CD4-positive, alpha-beta memory T cell (primary cell): ENCODE measurements around the gene OMG. TPM values are rescaled to one million over a fixed set of nuclear protein-coding genes. Genes with fewer than 3 reads are reported as not detected.

Experiments used
- CTCF ChIA-PET: fragments of 350-600 bp; sonication (Branson Sonifier 250); formaldehyde crosslinking; loops from one replicate; lab custom pipeline; 2021; ENCODE audit warnings: inconsistent platforms; ENCODE audit not compliant: partially characterized antibody; lab: Charles Lee
- POLR2A ChIA-PET: fragments of 350-600 bp; sonication (Branson Sonifier 250); formaldehyde crosslinking; loops from one replicate; lab custom pipeline; 2021; ENCODE audit not compliant: partially characterized antibody; lab: Charles Lee
- DNase-seq, 5 donors: peaks; one replicate each; pipeline versions ENCODE4 v3.0.0 to v3.0.0-alpha.2; 2020 to 2022; ENCODE audit warnings: mixed read lengths in 1 of 5
- H3K27ac ChIP-seq: one replicate; pipeline ENCODE4 v1.7.0; 2013; ENCODE audit warnings: low read depth, low read length
- H3K27me3 ChIP-seq: 2 replicates; pipeline ENCODE4 v1.7.0; 2013; ENCODE audit warnings: mild to moderate bottlenecking, low read length, moderate library complexity; ENCODE audit not compliant: insufficient read depth
- H3K36me3 ChIP-seq: 2 replicates; pipeline ENCODE4 v1.7.0; 2013; ENCODE audit warnings: mild to moderate bottlenecking, low read length, moderate library complexity; ENCODE audit not compliant: insufficient read depth
- H3K4me1 ChIP-seq: 2 replicates; pipeline ENCODE4 v1.7.0; 2013; ENCODE audit warnings: mild to moderate bottlenecking, low read length, moderate library complexity; ENCODE audit not compliant: insufficient read depth
- H3K4me3 ChIP-seq, 2 donors: one replicate each; pipeline ENCODE4 v1.7.0; 2013; ENCODE audit warnings: low read length in 2 of 2, mild to moderate bottlenecking in 1 of 2
- H3K9me3 ChIP-seq, 2 donors: one replicate each; pipeline ENCODE4 v1.7.0; 2013; ENCODE audit warnings: low read length in 2 of 2, control low read depth in 1 of 2; ENCODE audit not compliant: control insufficient read depth in 1 of 2
- H3K27ac Mint-ChIP-seq, 7 donors: one replicate each; pipeline ENCODE4 v1.8.0; 2020 to 2021; ENCODE audit warnings: mixed read lengths in 7 of 7, mild to moderate bottlenecking in 6 of 7, inconsistent platforms in 3 of 7, moderate library complexity in 3 of 7
- H3K27me3 Mint-ChIP-seq, 2 donors: one replicate each; pipeline ENCODE4 v1.8.0; 2020 to 2021; ENCODE audit warnings: mixed read lengths in 2 of 2
- H3K36me3 Mint-ChIP-seq, 2 donors: one replicate each; pipeline ENCODE4 v1.8.0; 2020 to 2021; ENCODE audit warnings: mixed read lengths in 2 of 2, inconsistent platforms in 1 of 2, mild to moderate bottlenecking in 1 of 2
- H3K4me1 Mint-ChIP-seq, 4 donors: one replicate each; pipeline ENCODE4 v1.8.0; 2020 to 2021; ENCODE audit warnings: mixed read lengths in 4 of 4, mild to moderate bottlenecking in 1 of 4
- H3K4me3 Mint-ChIP-seq, 8 donors: one replicate each; pipeline ENCODE4 v1.8.0; 2020 to 2021; ENCODE audit warnings: mixed read lengths in 8 of 8, mild to moderate bottlenecking in 7 of 8, moderate library complexity in 6 of 8, inconsistent platforms in 3 of 8
- H3K9me3 Mint-ChIP-seq, 8 donors: one replicate each; pipeline ENCODE4 v1.8.0; 2020 to 2021; ENCODE audit warnings: mixed read lengths in 8 of 8, mild to moderate bottlenecking in 5 of 8, inconsistent platforms in 3 of 8, moderate library complexity in 1 of 8
- intact Hi-C: fragments of 100-400 bp; cut with micrococcal nuclease; formaldehyde crosslinking; loops from one replicate; pipeline ENCODE4 v1.15.1; 2023
- polyA plus RNA-seq, 2 donors: library from polyadenylated mRNA; unstranded; fragments of 300-500 nt; fragmentation: Illumina TruSeq; gene quantifications; one replicate each; pipeline ENCODE4 v1.2.3, GENCODE V29; 2021
- total RNA-seq, 2 experiments: library from RNA; stranded (reverse); gene quantifications; one replicate each; pipeline ENCODE4 v1.2.3, GENCODE V29; 2021

OMG gene
- total and polyA plus RNA-seq, 4 experiments from 2014 or later = 0.61 to 0.84 (median 0.69) TPM; not detected in 1

DNA sequence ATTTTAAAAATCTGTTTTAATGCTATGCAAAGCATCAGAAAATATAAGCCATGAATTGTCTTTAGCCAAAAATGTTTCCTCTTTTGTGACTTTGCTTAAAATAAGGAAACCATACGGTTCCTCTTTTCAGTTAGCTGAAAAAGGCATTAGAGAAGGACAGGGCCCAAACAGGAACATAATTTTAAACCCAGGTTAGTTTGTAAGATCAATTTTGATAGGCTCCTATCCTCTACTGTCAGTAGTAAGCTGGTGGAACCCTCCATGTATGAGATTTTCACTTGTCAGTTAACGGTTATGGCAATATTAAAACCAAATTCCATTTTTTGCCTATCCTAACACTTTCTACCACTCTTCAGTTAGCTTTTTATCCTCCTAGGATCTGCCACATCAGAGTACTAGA, 12.5 kb upstream of the OMG start:
- H3K36me3 Mint-ChIP-seq = peaks cover 25 to 53% of the 10 kb centered on the region in 2 donors

DNA sequence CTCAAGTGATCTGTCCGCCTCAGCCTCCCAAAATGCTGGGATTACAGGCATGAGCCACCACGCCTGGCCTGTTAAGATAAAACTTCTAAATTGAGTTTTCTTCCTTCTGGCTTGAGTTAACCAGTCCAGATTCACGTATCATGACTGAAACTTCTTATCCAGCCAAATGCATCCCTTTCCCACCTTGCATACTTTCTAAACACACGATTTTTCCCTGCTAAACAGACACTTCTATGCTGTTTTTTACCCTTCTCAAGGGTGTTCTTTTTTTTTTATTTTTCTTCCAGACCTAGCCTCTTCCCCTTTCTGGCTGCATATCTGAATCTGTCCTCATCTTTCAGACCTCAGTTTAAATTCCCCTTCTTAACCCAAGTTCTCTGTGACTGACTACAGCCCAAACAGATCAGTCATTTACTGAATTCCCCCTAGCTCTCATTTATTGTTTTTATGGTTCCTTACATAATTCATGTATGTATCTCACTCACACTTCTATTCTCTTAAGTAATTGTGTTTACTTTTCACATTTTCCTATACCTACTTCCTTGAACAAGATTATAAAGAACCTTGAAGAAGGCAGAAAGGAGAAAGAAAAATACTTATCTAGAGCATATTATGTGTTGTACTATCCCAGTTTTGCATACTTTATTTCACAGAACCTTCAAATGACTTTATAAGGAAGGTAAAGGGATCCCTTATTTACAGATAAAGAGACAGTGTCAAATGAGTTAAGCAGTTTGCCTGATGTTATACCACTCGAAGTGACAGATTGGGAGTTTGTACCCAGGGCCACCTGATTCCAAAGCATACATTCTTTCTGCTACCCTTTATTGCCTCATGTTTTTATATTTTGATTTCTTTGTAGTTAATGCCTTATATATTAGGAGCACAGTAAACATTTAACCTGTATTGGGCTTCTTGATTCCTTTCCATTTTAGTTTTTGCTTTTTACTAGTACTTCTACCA, 11.6 kb upstream of the OMG start:
- peaks cover 61% of the 10 kb centered on the region for H3K4me1 ChIP-seq
- Mint-ChIP-seq H3K4me3 (peak overlapping the region; percentile 80 to 96 (median 90)), H3K9me3 (peaks cover 0 to 3% (median 0%) of the 10 kb centered on the region in 8 donors), H3K4me1 (peaks cover 39 to 77% (median 58%) of the 10 kb centered on the region in 4 donors), H3K27me3 (no peaks in the 10 kb centered on the region), H3K27ac (peak overlapping the region; percentile 92 to 98 (median 95)), H3K36me3 (peaks cover 34 to 55% of the 10 kb centered on the region in 2 donors)
- H3K27me3 ChIP-seq = no peaks in the 10 kb centered on the region
- ChIA-PET POLR2A (interaction anchor here (1.1 to 9.0 kb wide), 3 partner anchors 12 to 43 kb away, joined by 3 to 197 read pairs (median 8); partner anchors contain the start of gene EVI2A), CTCF (interaction anchor here (0.6 kb wide), 1 partner anchor 14 kb away, joined by 4 read pairs; no protein-coding TSS in a partner anchor)
- DNase-seq = no peak
- intact Hi-C loops = no loop called here
- H3K4me3 ChIP-seq = peak overlapping the region in 1 of 2 donors; percentile 59
- peak overlapping the region; percentile 70 for H3K27ac ChIP-seq
- no peaks in the 10 kb centered on the region for H3K9me3 ChIP-seq
- peaks cover 19% of the 10 kb centered on the region for H3K36me3 ChIP-seq

More for the DNA sequence above, 12.5 kb upstream of the OMG start:
- H3K4me3 ChIP-seq = peak overlapping the region; percentile 45 to 59
- peak overlapping the region; percentile 70 for H3K27ac ChIP-seq
- Mint-ChIP-seq H3K27me3 (no peaks in the 10 kb centered on the region), H3K9me3 (peaks cover 0 to 3% (median 0%) of the 10 kb centered on the region in 8 donors), H3K4me1 (peaks cover 35 to 80% (median 55%) of the 10 kb centered on the region in 4 donors), H3K27ac (peak overlapping the region; percentile 92 to 98 (median 95)), H3K4me3 (peak overlapping the region; percentile 80 to 96 (median 90))
- intact Hi-C loops = no loop called here
- H3K9me3 ChIP-seq = no peaks in the 10 kb centered on the region
- CTCF ChIA-PET = interaction anchor here (0.9 kb wide), 1 partner anchor 65 kb away, joined by 3 read pairs; no protein-coding TSS in a partner anchor
- DNase-seq = peak in 4 of 5 donors; percentile 40 to 45 (median 43)
- POLR2A ChIA-PET = interaction anchor here (1.1 to 9.0 kb wide), 5 partner anchors 11 to 185 kb away, joined by 3 to 197 read pairs (median 7); partner anchors contain the start of gene EVI2A
- H3K4me1 ChIP-seq = peaks cover 61% of the 10 kb centered on the region
- H3K27me3 ChIP-seq = no peaks in the 10 kb centered on the region
- H3K36me3 ChIP-seq = peaks cover 14% of the 10 kb centered on the region

DNA sequence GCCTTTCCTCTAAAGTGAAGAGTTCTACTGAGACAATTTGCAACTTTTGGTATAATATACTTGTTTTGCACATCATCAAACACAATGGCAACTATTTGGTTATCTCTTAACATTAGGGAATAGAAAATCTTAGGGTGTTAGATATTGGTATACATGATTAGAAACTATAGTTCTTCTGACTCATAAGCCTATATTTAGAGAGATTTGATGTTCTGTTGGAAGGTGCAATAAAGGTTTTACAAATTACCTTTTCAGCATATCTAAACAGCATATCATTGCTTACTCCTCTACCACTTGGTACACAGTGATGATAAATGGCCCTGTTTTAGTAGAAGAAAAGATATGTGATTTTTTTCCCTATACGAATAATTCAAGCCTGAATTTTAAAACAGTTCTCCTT, 10.6 kb upstream of the OMG start:
- H3K36me3 ChIP-seq = peaks cover 25% of the 10 kb centered on the region
- H3K27ac ChIP-seq = peak overlapping the region; percentile 70
- ChIA-PET POLR2A (interaction anchor here (1.9 to 9.0 kb wide), 2 partner anchors 8 to 13 kb away, joined by 5 to 197 read pairs; partner anchors contain the start of gene EVI2A), CTCF (no interaction called here)
- Mint-ChIP-seq H3K9me3 (peaks cover 0 to 3% (median 0%) of the 10 kb centered on the region in 8 donors), H3K4me1 (peaks cover 42 to 77% (median 62%) of the 10 kb centered on the region in 4 donors), H3K27me3 (no peaks in the 10 kb centered on the region), H3K27ac (peak overlapping the region; percentile 71 to 98 (median 95)), H3K36me3 (peaks cover 44 to 65% of the 10 kb centered on the region in 2 donors), H3K4me3 (peak overlapping the region; percentile 40 to 96 (median 90))
- no peaks in the 10 kb centered on the region for H3K27me3 ChIP-seq
- intact Hi-C loops = loop anchor here (2.0 kb wide), 1 partner anchor 13 kb away; the partner anchor contains the start of gene EVI2A
- H3K4me1 ChIP-seq = peaks cover 61% of the 10 kb centered on the region
- H3K9me3 ChIP-seq = no peaks in the 10 kb centered on the region
- DNase-seq = no peak
- peak overlapping the region in 1 of 2 donors; percentile 29 for H3K4me3 ChIP-seq

DNA sequence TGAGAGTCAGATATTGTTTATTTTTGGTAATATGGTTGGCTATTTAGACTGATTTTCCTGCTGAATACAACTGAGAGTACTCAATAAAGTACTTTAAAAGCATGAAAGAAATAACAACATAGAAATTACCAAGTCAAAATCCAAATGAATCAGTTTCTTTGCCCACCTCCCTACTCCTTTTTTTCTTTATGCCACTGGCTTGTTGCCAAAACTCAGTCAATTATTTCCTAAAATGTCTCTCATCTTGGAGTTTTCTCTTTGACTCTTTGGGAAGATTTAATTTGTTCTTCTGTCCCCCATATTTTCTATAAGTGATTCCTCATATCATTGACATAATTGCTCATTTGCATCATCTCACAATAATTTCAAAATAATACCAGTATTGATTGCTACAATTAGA, 2.6 kb upstream of the OMG start:
- peak overlapping the region in 1 of 7 donors; percentile 14 for H3K27ac Mint-ChIP-seq
- peaks cover 5% of the 10 kb centered on the region for H3K4me1 ChIP-seq
- CTCF ChIA-PET = no interaction called here
- no peak for DNase-seq
- H3K4me3 Mint-ChIP-seq = no peak overlapping the region
- H3K27me3 Mint-ChIP-seq = no peaks in the 10 kb centered on the region
- H3K27ac ChIP-seq = no peak overlapping the region
- H3K9me3 Mint-ChIP-seq = peaks cover 0 to 3% (median 0%) of the 10 kb centered on the region in 8 donors
- H3K9me3 ChIP-seq = no peaks in the 10 kb centered on the region
- intact Hi-C loops = no loop called here
- peaks cover 16 to 33% (median 20%) of the 10 kb centered on the region in 4 donors for H3K4me1 Mint-ChIP-seq
- H3K36me3 ChIP-seq = peaks cover 13% of the 10 kb centered on the region
- H3K27me3 ChIP-seq = no peaks in the 10 kb centered on the region
- POLR2A ChIA-PET = no interaction called here
- peaks cover 23 to 25% of the 10 kb centered on the region in 2 donors for H3K36me3 Mint-ChIP-seq
- H3K4me3 ChIP-seq = no peak overlapping the region

DNA sequence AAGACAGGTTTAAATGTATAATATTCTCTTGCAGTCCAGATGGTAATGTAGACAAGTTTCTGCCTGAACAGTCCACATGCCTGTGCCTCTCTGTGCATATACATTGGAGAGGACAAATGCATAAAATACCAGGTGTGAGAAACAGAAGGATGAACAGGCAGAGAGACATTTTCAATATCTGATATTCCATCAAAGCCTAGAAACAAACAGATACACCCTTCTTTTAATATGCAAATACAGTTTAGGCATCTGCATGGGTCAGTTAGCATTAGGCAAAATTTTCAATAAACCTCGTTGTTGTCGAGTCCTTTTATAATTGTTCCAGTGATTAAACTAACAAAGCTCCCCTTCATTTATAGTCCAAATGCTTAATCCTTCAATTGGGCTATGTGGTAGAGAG, 897 bp downstream of the OMG start:
- H3K36me3 ChIP-seq = no peaks in the 10 kb centered on the region
- H3K4me1 Mint-ChIP-seq = peaks cover 4 to 14% (median 5%) of the 10 kb centered on the region in 4 donors
- no peaks in the 10 kb centered on the region for H3K4me1 ChIP-seq
- DNase-seq = no peak
- no peak overlapping the region for H3K4me3 ChIP-seq
- intact Hi-C loops = no loop called here
- ChIA-PET CTCF (no interaction called here), POLR2A (no interaction called here)
- H3K27ac Mint-ChIP-seq = no peak overlapping the region
- no peaks in the 10 kb centered on the region for H3K9me3 ChIP-seq
- H3K27me3 Mint-ChIP-seq = no peaks in the 10 kb centered on the region
- H3K27ac ChIP-seq = no peak overlapping the region
- peaks cover 0 to under 1% of the 10 kb centered on the region in 2 donors for H3K36me3 Mint-ChIP-seq
- H3K27me3 ChIP-seq = no peaks in the 10 kb centered on the region
- no peak overlapping the region for H3K4me3 Mint-ChIP-seq
- H3K9me3 Mint-ChIP-seq = no peaks in the 10 kb centered on the region

DNA sequence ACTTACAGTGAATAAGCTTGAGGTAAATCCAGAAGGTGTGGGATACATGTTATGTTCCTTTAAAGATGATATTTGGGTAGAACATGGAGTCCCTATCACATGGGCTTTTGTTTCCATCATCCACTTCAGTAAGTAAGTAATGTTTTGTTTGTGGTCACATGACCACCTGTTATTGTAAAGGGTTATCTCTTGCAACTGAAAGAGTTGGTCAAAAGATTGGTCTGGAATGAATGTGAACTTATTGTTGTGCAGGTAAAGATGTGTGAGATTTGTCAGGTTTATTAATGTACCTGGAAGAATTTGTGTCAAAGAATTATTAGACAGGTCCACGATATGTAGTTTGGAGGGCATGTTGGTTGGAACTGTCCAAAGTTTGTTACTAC, 1.6 kb downstream of the OMG start:
- ChIA-PET POLR2A (no interaction called here), CTCF (no interaction called here)
- Histone ChIP-seq H3K36me3 (no peaks in the 10 kb centered on the region), H3K4me3 (no peak overlapping the region), H3K4me1 (no peaks in the 10 kb centered on the region), H3K27ac (no peak overlapping the region), H3K27me3 (no peaks in the 10 kb centered on the region), H3K9me3 (no peaks in the 10 kb centered on the region)
- DNase-seq = no peak
- Mint-ChIP-seq H3K27me3 (no peaks in the 10 kb centered on the region), H3K9me3 (no peaks in the 10 kb centered on the region), H3K4me3 (no peak overlapping the region), H3K4me1 (peaks cover 0 to 8% (median 2%) of the 10 kb centered on the region in 4 donors), H3K36me3 (no peaks in the 10 kb centered on the region), H3K27ac (no peak overlapping the region)
- intact Hi-C loops = no loop called here
